NCI-H460 (cell line): Measurements from ENCODE around the gene CST3. TPM values are rescaled to one million over a fixed set of nuclear protein-coding genes. Genes with fewer than 3 reads are reported as not detected.
"Not testable (repeated sequence)": the region's sequence is repeated elsewhere in the genome, so short reads cannot be mapped to it uniquely, and the experiment has no call there.

Experiments used
- DNase-seq: peaks from one replicate; pipeline ENCODE4 v3.0.0-alpha.2; 2016; ENCODE audit warnings: low read depth; ENCODE audit errors: extremely low read depth
- total RNA-seq: library from RNA; depleted of rRNA; stranded (reverse); fragments of >200 nt; shearing (Covaris generic); gene quantifications from 2 replicates; pipeline ENCODE4 v1.2.3, GENCODE V29; 2014

The CST3 gene
- total RNA-seq, 1 experiment from 2014 or later: 225 TPM

DNA sequence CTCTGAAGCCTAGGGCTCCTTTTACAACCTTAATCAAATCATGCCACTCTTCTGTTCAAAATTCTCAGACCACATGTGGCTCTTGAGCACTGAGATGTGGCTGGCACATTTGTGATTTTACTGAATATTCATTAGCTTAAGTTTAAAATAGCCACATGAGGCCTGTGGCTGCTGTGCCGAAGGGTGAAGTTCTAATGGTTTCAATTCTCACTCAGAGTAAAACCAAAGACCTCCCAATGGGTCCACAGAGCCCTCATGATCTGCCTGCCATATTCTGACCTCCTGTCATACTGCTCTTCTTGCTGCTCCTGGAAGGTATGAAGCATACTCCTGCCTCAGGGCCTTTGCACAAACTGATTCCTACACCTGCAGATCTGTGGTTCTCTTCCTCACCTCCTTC, 7.8 kb upstream of the CST3 start:
- no peak for DNase-seq

DNA sequence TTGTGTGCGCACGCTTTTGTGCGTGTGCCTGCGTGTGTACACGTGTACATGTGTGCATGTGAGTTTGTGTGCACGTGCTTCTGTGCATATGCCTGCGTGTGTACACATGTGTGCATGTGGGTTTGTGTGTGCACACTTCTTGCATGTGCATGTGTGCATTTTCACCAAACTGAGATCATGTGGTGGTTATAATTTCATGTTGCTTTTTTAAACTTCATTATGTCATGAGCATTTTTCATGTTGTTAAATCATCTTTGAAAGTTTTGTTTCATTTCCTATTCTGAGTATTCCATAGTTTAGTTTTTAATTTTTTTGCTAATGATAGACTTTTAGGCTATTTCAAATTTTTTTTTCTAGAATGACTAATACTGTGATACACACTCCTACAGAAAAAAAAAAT, 6.4 kb upstream of the CST3 start:
- DNase-seq: no peak

DNA sequence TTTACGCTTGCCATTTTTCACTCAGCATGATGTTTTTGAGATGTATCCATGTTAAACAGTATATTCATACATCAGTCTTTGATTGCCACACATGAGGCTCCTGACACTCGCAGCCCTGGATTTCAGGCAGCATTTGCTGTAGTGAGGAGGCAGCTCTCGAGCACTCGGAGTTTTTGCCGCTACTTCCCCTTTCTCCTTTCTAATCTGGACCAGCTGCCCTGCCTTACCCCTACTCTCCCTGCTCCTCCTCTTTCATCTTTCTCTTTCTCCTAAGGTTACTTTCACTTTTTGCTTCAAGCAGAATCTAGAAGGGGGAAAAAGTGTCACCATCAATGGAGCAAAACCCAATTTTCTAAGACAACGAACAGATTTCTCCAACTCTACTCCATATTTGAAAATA, 5.9 kb upstream of the CST3 start:
- no peak for DNase-seq

- DNase-seq: no peak
Measured at GRCh38 chr20:23641936-23642751, 4.4 kb upstream of the CST3 start.

- DNase-seq: no peak
Measured at GRCh38 chr20:23640671-23641667, 3.2 kb upstream of the CST3 start.

GRCh38 chr20:23640018-23640601, 2.4 kb upstream of the CST3 start:
- no peak for DNase-seq

DNA sequence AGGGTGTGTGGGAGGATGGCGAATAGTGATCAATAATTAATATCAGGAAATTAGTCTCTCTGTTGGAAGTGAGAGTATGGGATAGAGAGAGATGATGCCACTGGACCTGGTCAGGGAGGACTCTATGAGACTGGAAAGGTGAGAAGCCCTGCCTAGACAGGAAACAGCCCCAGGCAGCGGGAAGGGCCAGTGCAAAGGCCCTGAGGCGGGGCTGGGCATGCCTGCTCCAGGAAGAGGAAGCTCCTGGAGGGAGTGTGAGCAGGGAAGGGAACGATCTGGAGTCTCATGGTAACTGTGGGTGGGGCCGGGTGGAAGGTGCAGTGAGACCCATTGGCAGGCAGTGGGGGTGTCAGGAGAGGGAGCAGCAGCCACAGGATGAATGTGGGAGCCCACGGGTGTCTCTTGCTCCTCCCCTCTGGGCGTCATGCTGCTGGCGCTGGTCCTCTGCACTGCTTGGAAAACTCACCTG, 1.8 kb upstream of the CST3 start:
- DNase-seq: no peak

GRCh38 chr20:23638309-23638708, 554 bp upstream of the CST3 start:
- DNase-seq: no peak

- no peak for DNase-seq
Measured at GRCh38 chr20:23636908-23637281, 860 bp downstream of the CST3 start.

DNA sequence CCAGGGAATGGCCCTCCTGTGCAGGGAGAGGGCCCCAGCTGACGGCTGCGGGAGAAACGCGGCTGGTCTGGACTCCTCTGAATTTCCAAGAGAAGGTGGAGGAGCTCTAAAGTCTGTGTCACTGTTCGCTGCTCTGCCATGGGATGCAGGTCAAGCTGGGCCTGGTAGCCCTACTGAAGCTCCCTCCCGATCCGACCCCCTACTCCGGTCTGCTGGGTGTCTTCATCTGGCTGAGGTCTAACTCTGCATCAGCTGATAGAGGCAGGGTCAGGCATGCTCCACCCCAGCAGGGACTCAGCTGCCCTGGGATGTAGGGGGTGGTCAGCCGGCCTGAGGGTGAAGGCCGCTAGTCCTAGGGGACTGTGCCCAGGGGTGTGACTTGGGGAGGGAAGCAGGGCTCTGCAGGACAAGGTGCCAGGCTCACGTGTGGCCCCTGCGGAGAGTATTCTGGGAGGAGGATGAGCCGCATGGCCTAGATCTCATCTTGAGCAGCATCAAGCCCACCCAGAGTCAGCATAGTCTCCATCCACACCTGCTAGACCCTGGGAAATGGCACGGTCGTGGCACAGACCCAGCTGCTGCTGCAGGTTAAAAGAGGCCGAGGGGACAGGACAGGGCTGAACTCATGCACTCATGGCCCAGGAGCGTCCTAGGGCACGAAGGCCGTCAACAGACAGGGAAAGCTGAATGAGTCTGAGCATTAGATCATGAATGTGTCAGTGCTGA, 1.4 kb downstream of the CST3 start:
- DNase-seq: no peak

DNA sequence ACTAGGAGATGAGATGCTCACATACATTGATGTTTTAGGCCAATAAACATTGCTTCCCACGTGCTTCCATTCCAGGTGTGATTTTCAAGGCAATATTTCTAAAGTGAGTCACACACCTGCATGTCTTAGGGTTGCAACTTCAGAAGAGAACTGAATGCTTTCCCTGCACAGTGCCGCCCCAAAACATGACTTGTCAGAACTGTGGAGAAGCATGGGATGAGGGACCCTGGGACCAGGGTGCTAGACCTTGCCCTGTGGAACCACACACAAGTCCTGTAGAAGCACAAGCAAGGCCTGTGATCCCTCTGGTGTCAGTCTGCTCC, 2.0 kb downstream of the CST3 start:
- DNase-seq: not testable (repeated sequence)

- DNase-seq: no peak
Measured at GRCh38 chr20:23634985-23635767, 2.6 kb downstream of the CST3 start.

- no peak for DNase-seq
Measured at GRCh38 chr20:23634044-23634801, 3.5 kb downstream of the CST3 start.

- DNase-seq: no peak
Measured at GRCh38 chr20:23632711-23633573, 4.8 kb downstream of the CST3 start.

- DNase-seq: no peak
Measured at GRCh38 chr20:23631981-23632710, 5.6 kb downstream of the CST3 start.

- DNase-seq: no peak
Measured at GRCh38 chr20:23631226-23631822, 6.4 kb downstream of the CST3 start.

- no peak for DNase-seq
Measured at GRCh38 chr20:23630392-23630849, 7.3 kb downstream of the CST3 start.
